IMR-90 (cell line): ENCODE data around the gene MIEF1. TPM values are rescaled to one million over a fixed set of nuclear protein-coding genes. Genes with fewer than 3 reads are reported as not detected.

Source experiments
- ATAC-seq: fragments of 200-7000 bp; cut with Tn5 transposase; 2 replicates; pipeline ENCODE4 v1.9.1; 2020; ENCODE audit warnings: low read depth, mild to moderate bottlenecking, moderate library complexity
- BruUV-seq: library from RNA; stranded (reverse); fragments of 400-500 nt; replicated peaks from 2 replicates; lab custom pipeline; 2021; lab: Mats Ljungman, UMichigan
- CTCF ChIA-PET: fragments of 300-600 bp; formaldehyde crosslinking; extraction: SDS; loops from one replicate; lab custom pipeline; 2021; ENCODE audit warnings: antibody characterized with exemption; lab: Yijun Ruan, JAX
- POLR2A ChIA-PET: fragments of 300-600 bp; sonication (Branson Sonifier 250); formaldehyde crosslinking; loops from one replicate; lab custom pipeline; 2022; ENCODE audit warnings: antibody characterized with exemption; ENCODE audit not compliant: unreplicated experiment; lab: Charles Lee
- DNase-seq: peaks from one replicate; pipeline ENCODE4 v3.0.0; 2013
- H2AFZ ChIP-seq: replicated peaks from 2 replicates; pipeline ENCODE3; 2013; ENCODE audit warnings: low read length, mild to moderate bottlenecking; ENCODE audit not compliant: poor library complexity
- H2AK5ac ChIP-seq: 2 replicates; pipeline ENCODE4 v1.6.1; 2013; ENCODE audit warnings: low read depth, low read length, inconsistent platforms
- H2AK9ac ChIP-seq: replicated peaks from 2 replicates; pipeline ENCODE3; 2013; ENCODE audit warnings: mild to moderate bottlenecking, low read depth, low read length, moderate library complexity; ENCODE audit not compliant: poor library complexity
- H2BK120ac ChIP-seq: 2 replicates; pipeline ENCODE4 v1.6.1; 2013; ENCODE audit warnings: low read depth, low read length, inconsistent platforms
- H2BK15ac ChIP-seq: 3 replicates; pipeline ENCODE4 v1.6.1; 2013; ENCODE audit warnings: low read depth, low read length, inconsistent platforms
- H2BK20ac ChIP-seq: 2 replicates; pipeline ENCODE4 v1.6.1; 2013; ENCODE audit warnings: low read depth, mild to moderate bottlenecking, inconsistent platforms, low read length, moderate library complexity
- H2BK5ac ChIP-seq: 2 replicates; pipeline ENCODE4 v1.6.1; 2013; ENCODE audit warnings: mild to moderate bottlenecking, low read depth, low read length, inconsistent platforms; ENCODE audit not compliant: poor library complexity, severe bottlenecking
- H3K14ac ChIP-seq: replicated peaks from 2 replicates; pipeline ENCODE4 v1.6.1; 2013; ENCODE audit warnings: low read depth, low read length, inconsistent platforms
- H3K18ac ChIP-seq: 2 replicates; pipeline ENCODE4 v1.6.1; 2013; ENCODE audit warnings: low read depth, low read length, control low read depth
- H3K23ac ChIP-seq: 2 replicates; pipeline ENCODE4 v1.6.1; 2013; ENCODE audit warnings: low read depth, low read length, inconsistent platforms
- H3K27ac ChIP-seq: 2 replicates; pipeline ENCODE4 v1.5.1; 2013; ENCODE audit warnings: mild to moderate bottlenecking, control low read depth, low read length; ENCODE audit not compliant: insufficient read depth
- H3K27me3 ChIP-seq: 2 replicates; pipeline ENCODE4 v1.6.1; 2013; ENCODE audit warnings: low read length; ENCODE audit not compliant: control insufficient read depth, insufficient read depth
- H3K36me3 ChIP-seq: 2 replicates; pipeline ENCODE4 v1.6.1; 2013; ENCODE audit warnings: low read length, mixed read lengths; ENCODE audit not compliant: control insufficient read depth, insufficient read depth
- H3K4ac ChIP-seq: 2 replicates; pipeline ENCODE4 v1.6.1; 2013; ENCODE audit warnings: low read depth, low read length, inconsistent platforms
- H3K4me1 ChIP-seq: 2 replicates; pipeline ENCODE4 v1.6.1; 2013; ENCODE audit warnings: low read length, mixed read lengths; ENCODE audit not compliant: control insufficient read depth, insufficient read depth
- H3K4me2 ChIP-seq: 2 replicates; pipeline ENCODE4 v1.6.1; 2013; ENCODE audit warnings: low read depth, mild to moderate bottlenecking, control low read depth, low read length, moderate library complexity
- H3K4me3 ChIP-seq: 2 replicates; pipeline ENCODE4 v1.5.1; 2013; ENCODE audit warnings: low read depth, mild to moderate bottlenecking, control low read depth, low read length, moderate library complexity; ENCODE audit not compliant: insufficient read depth
- H3K56ac ChIP-seq: 2 replicates; pipeline ENCODE4 v1.6.1; 2013; ENCODE audit warnings: low read length, inconsistent platforms; ENCODE audit not compliant: insufficient read depth; ENCODE audit errors: extremely low read depth
- H3K79me1 ChIP-seq, 2 experiments: 2 replicates each; pipeline ENCODE4 v1.6.1; 2013; ENCODE audit warnings: low read length in 2 of 2, inconsistent platforms in 1 of 2, low read depth in 1 of 2
- H3K9ac ChIP-seq: 2 replicates; pipeline ENCODE4 v1.6.1; 2013; ENCODE audit warnings: low read depth, low read length, control low read depth
- H3K9me1 ChIP-seq: 2 replicates; pipeline ENCODE4 v1.6.1; 2013; ENCODE audit warnings: low read length, inconsistent platforms; ENCODE audit not compliant: insufficient read depth
- H3K9me3 ChIP-seq: 2 replicates; pipeline ENCODE4 v1.6.1; 2013; ENCODE audit warnings: low read length; ENCODE audit not compliant: control insufficient read depth, insufficient read depth
- H4K20me1 ChIP-seq: 2 replicates; pipeline ENCODE4 v1.6.1; 2013; ENCODE audit warnings: low read length, inconsistent platforms; ENCODE audit not compliant: insufficient read depth
- H4K5ac ChIP-seq: 2 replicates; pipeline ENCODE4 v1.6.1; 2013; ENCODE audit warnings: mild to moderate bottlenecking, low read depth, low read length, control low read depth
- H4K8ac ChIP-seq, 2 experiments: 2 replicates each; pipeline ENCODE4 v1.6.1; 2013; ENCODE audit warnings: low read depth in 2 of 2, low read length in 2 of 2, control low read depth in 1 of 2, inconsistent platforms in 1 of 2
- H4K91ac ChIP-seq: 2 replicates; pipeline ENCODE4 v1.6.1; 2013; ENCODE audit warnings: low read depth, low read length, inconsistent platforms; ENCODE audit not compliant: insufficient read depth
- BHLHE40 ChIP-seq: fragments of 150-350 bp; IDR thresholded peaks from 2 replicates; pipeline ENCODE4 v1.6.1; 2016; ENCODE audit warnings: mild to moderate bottlenecking, low read depth, low read length
- CHD1 ChIP-seq: IDR thresholded peaks from 2 replicates; pipeline ENCODE4 v1.6.1; 2012; ENCODE audit warnings: low read depth, low read length, improper control_type of control experiment
- CTCF ChIP-seq: conservative IDR thresholded peaks from 2 replicates; pipeline ENCODE4 v1.5.1; 2012; ENCODE audit warnings: mild to moderate bottlenecking, low read depth, low read length, improper control_type of control experiment
- POLR2A ChIP-seq: IDR thresholded peaks from 2 replicates; pipeline ENCODE4 v1.6.1; 2012; ENCODE audit warnings: mild to moderate bottlenecking, low read depth, low read length
- SMC3 ChIP-seq: fragments of 150-350 bp; IDR thresholded peaks from 2 replicates; pipeline ENCODE4 v1.6.1; 2016; ENCODE audit warnings: low read depth, mild to moderate bottlenecking, antibody characterized with exemption, low read length, moderate library complexity
- USF2 ChIP-seq: fragments of 150-350 bp; IDR thresholded peaks from 2 replicates; pipeline ENCODE4 v1.6.1; 2017; ENCODE audit warnings: mild to moderate bottlenecking, antibody characterized with exemption, low read length, low read depth
- WGBS, 2 experiments: methylation state at CpG; one replicate each; pipeline versions ENCODE4 v1.1.5 to v1.1.7; 2013; ENCODE audit warnings: missing lambda C conversion rate in 2 of 2; ENCODE audit not compliant: insufficient read length in 1 of 2; ENCODE audit errors: extremely low coverage in 2 of 2; 5-methylcytosine and 5-hydroxymethylcytosine counted together
- dilution Hi-C: fragments of 300-500 bp; cut with HindIII; formaldehyde crosslinking; loops from one replicate; pipeline ENCODE4 v1.14.3; 2018; ENCODE audit warnings: low sequenced_read_pairs; ENCODE audit not compliant: unreplicated experiment
- in situ Hi-C: fragments of 300-500 bp; cut with MboI; formaldehyde crosslinking; loops from 3 replicates; pipeline ENCODE4 v1.14.3; 2019; ENCODE audit warnings: low sequenced_read_pairs, inconsistent platforms, mixed read lengths
- intact Hi-C: fragments of 100-400 bp; cut with micrococcal nuclease; formaldehyde crosslinking; loops from 2 replicates; pipeline ENCODE4 v1.10.0; 2022
- polyA plus RNA-seq, 3 experiments: library from polyadenylated mRNA; depleted of rRNA; stranded (reverse); fragments of >200 nt; gene quantifications; 2 replicates each; pipeline ENCODE4 v1.2.3, GENCODE V29; 2012; ENCODE audit warnings: low replicate concordance in 1 of 3
- total RNA-seq: library from RNA; depleted of rRNA; stranded (reverse); fragments of >200 nt; gene quantifications from 2 replicates; pipeline ENCODE4 v1.2.3, GENCODE V29; 2012
- TF ChIP-seq, protein P1 (sequence below): fragments of 150-350 bp; IDR thresholded peaks from 2 replicates; pipeline ENCODE4 v1.6.1; 2016; ENCODE audit warnings: low read depth, mild to moderate bottlenecking, low read length, moderate library complexity, borderline replicate concordance

MIEF1 gene
- total and polyA plus RNA-seq, 2 of the 4 experiments (the other 2 are of a cell fraction), result 9.7 to 16.9 TPM

DNA sequence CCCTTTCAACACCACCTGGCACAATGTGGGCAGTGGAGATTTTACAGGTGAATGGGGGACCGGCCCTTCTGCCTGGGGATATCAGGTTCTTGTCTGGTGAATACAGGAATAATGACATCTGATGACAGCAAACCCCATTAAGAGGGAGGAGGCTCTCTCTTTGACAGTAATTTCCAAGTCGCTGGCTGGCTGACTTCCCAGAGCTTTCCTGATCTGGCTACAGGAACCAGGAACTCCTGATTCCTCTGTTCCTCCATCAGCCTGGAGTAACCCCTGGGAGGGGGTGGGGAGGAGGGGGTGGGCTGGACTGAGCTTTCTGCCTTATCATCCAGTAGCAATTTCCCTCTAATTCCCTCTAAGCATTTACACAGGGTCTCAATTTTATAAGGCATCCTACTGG lies 3.7 kb upstream of the MIEF1 start:
- dilution Hi-C loops (no loop called here), intact Hi-C loops (loop anchor here (10.0 kb wide), 2 partner anchors 64 to 324 kb away; no protein-coding TSS in a partner anchor), in situ Hi-C loops (no loop called here)
- no peak overlapping the region for H3K56ac ChIP-seq
- WGBS, 2 experiments, result no CpG with 5 or more reads among the region's 2 CpGs
- H4K8ac ChIP-seq, result no peak overlapping the region
- no peak overlapping the region for H2BK120ac ChIP-seq
- H3K23ac ChIP-seq, result no peak overlapping the region
- no peak overlapping the region for H3K27ac ChIP-seq
- no peak overlapping the region for H2BK15ac ChIP-seq
- TF ChIP-seq CTCF, result no peak
- no peak for TF ChIP-seq POLR2A
- TF ChIP-seq SMC3, result no peak
- no peak for TF ChIP-seq USF2
- TF ChIP-seq CHD1, result no peak
- TF ChIP-seq, protein P1, sequence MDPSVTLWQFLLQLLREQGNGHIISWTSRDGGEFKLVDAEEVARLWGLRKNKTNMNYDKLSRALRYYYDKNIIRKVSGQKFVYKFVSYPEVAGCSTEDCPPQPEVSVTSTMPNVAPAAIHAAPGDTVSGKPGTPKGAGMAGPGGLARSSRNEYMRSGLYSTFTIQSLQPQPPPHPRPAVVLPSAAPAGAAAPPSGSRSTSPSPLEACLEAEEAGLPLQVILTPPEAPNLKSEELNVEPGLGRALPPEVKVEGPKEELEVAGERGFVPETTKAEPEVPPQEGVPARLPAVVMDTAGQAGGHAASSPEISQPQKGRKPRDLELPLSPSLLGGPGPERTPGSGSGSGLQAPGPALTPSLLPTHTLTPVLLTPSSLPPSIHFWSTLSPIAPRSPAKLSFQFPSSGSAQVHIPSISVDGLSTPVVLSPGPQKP, result no peak
- TF ChIP-seq BHLHE40, result no peak
- no TSS peak for BruUV-seq
- H3K9me1 ChIP-seq, result peaks cover 24% of the 10 kb centered on the region
- no peak overlapping the region for H3K9ac ChIP-seq
- H3K14ac ChIP-seq, result no peak overlapping the region
- peak overlapping the region; percentile 35; the same call in 1 of the 2 replicates for H2AK5ac ChIP-seq
- no peaks in the 10 kb centered on the region for H3K36me3 ChIP-seq
- H3K4me2 ChIP-seq, result no peak overlapping the region
- no peak for ATAC-seq
- peaks cover under 1 to 25% of the 10 kb centered on the region in 2 experiments; a peak in 3 of 4 replicates for H3K79me1 ChIP-seq
- no peak overlapping the region for H4K91ac ChIP-seq
- H3K4ac ChIP-seq, result no peak overlapping the region; the same call in 1 of the 2 replicates
- no peaks in the 10 kb centered on the region for H3K27me3 ChIP-seq
- H2AFZ ChIP-seq, result no peak overlapping the region
- DNase-seq, result no peak
- H2BK20ac ChIP-seq, result no peak overlapping the region
- H2AK9ac ChIP-seq, result no peak overlapping the region
- H3K4me3 ChIP-seq, result no peak overlapping the region
- no peak overlapping the region for H4K5ac ChIP-seq
- peaks cover 12% of the 10 kb centered on the region; the same call in 1 of the 2 replicates for H4K20me1 ChIP-seq
- no peaks in the 10 kb centered on the region for H3K9me3 ChIP-seq
- ChIA-PET POLR2A (no interaction called here), CTCF (no interaction called here)
- H3K4me1 ChIP-seq, result peaks cover 14% of the 10 kb centered on the region
- H2BK5ac ChIP-seq, result no peak overlapping the region
- H3K18ac ChIP-seq, result no peak overlapping the region
